Measurements from ENCODE around the gene ASTN2.

The ASTN2 gene

DNA sequence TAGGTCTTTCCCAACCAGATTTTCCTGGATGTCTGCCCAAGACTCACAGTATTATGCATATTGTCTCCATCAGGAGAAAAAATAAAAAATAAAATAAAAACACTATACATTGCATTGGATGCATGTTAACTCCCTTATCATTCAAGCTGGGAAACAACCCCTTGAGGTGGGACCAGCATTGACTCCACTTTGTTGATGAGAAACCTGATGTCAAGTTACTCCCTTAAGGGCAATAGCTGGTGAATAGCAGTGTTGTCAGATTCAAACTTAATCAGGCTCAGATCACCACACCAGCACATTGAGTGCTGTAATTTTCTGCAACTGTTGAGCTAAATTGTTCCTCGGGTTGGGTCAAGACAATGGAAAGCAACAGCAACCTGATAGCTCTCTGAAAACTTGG lies 991.7 kb downstream of the ASTN2 start:
- DNase-seq, result no peak

GRCh38 chr9:116422119-116422979 lies 992.5 kb downstream of the ASTN2 start:
- DNase-seq, result no peak

GRCh38 chr9:116420993-116421538 lies 993.8 kb downstream of the ASTN2 start:
- DNase-seq, result no peak

DNA sequence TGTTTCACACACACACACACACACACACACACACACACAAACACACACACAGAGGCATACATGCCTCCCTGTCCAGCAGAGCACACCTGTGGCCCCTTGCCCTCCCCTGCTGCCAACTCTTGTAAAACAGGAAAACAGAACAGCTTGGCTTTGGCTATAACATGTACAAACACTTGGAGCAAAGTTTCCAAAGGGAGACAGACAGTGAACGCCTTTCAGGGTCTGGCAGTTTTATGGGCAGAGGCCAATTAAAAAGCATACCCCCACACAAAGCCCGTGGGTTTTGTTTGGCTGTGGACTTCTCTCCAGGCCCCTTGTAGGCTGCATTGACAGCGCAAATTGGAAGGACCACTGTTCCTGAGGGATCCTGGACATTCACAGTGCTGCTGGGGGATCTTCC lies 995.7 kb downstream of the ASTN2 start:
- no peak for DNase-seq

GRCh38 chr9:116417464-116417863 lies 997.4 kb downstream of the ASTN2 start:
- no peak for DNase-seq

- DNase-seq, result no peak
Observed at GRCh38 chr9:116416421-116416820, 998.4 kb downstream of the ASTN2 start.

GRCh38 chr9:116414374-116414773 lies 1000.5 kb downstream of the ASTN2 start:
- no peak for DNase-seq

GRCh38 chr9:116411506-116411905 lies 1003.4 kb downstream of the ASTN2 start:
- DNase-seq, result no peak

DNA sequence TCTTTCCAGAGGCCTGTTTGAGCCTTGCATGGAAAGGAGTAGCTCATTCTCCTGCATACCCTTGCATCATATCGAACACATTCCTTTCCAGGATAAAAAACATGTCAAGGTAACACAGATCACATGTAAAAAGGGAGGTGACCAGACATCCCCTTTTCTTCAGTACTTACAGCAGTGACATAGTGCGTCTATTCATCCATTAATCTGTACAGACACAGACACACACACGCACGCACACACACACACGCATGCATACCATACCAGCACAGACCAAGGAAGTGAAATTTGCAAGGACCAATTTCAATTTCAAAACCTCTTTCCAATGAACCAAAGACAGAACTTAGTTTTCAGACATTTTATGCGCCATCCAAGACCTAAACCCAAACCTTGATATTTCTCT lies 1005.2 kb downstream of the ASTN2 start:
- DNase-seq, result no peak

- no peak for DNase-seq
Observed at GRCh38 chr9:116409129-116409528, 1005.7 kb downstream of the ASTN2 start.

DNA sequence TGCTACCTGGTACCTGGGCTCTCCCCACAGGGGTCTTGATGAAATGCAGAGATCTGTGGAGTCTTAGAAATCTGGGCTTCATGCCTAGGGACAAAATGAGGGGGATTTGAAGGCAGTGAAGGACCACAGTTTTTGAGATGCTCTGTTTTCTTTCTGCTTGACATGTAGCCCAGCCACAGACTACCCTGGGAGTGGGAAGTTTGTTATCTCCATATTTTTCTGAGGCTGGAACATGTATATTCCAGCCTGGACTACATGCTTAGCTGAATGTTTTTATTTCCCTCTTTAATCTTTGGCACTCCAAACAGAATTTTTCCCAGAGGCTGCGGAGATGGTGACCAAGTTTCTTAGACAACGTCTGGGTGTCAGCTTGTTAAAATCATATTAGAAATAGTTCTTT lies 1008.4 kb downstream of the ASTN2 start:
- no peak for DNase-seq

DNA sequence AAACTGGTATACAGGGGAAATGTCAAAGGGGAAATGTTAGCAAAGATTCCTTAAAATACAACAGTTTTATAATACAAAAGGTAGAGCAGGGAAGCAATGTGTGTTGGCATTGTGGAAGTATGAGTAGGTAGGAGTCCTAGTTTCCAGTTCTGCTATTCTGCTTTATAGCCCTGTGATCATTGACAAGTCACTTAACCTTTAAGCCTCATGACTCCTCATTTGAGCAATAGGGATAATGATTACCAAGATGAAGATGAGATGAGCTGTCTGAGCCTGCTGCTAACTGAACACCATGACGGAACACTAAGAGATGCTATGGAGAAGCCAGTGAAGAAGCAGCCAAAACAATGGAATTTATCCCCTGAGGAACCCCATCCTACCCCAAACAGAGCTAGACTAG lies 1009.5 kb downstream of the ASTN2 start:
- no peak for DNase-seq

- no peak for DNase-seq
Observed at GRCh38 chr9:116404228-116404627, 1010.6 kb downstream of the ASTN2 start.

DNA sequence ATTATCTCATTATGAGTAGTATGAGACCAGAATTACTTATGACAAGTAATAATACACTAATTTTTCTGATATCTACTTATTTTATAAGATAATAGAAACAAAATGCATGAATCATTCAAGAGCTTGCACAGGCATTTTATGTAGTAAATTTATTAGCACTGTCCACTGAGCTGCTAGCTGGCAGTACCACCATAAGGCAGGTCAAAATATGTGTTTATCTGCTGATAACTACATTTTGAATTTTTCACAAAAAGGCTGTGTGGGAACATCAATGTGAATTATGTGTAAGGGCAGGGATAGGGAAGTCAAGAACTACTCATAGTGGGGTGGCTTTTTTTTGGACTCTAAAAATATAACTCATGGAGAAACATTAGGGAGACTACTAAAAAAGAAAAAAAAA lies 1011.7 kb downstream of the ASTN2 start:
- no peak for DNase-seq

DNA sequence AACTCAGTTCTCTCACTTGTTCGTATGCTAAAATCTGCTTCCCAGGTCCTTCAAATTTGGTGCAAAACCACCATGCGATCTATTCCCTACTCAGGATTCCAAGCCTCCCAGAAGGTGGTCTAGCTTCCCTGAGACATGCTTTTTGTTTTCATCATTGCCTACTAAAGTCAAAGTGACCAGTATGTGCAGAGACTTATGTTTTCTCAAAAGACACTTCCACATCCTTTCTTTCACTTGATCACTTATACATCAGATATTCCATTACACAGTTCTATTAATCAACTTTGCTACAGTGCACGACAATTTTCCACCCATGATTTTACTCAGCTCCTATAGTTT lies 1019.2 kb downstream of the ASTN2 start:
- no peak for DNase-seq

GRCh38 chr9:116394894-116395698 lies 1019.8 kb downstream of the ASTN2 start:
- DNase-seq, result no peak

DNA sequence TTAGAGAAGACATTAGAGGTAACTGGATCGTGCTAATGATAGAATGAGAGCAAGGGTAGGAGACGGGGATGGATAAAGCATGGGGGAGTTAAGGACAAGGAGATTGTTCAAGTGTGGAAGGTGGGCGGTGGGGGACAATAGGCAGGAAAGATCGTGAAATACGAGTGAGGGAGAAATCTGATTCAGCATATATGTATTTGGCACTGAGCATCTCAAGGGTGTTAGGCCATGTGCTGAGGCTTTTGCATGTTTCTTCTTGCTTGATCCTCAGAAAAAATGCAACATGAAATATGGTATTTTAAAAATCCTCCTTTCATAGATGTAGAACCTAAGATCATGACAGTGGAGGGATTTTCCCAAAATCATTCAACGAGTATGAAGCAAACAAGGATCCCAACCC lies 1020.8 kb downstream of the ASTN2 start:
- no peak for DNase-seq

- DNase-seq, result no peak
Observed at GRCh38 chr9:116393198-116393597, 1021.7 kb downstream of the ASTN2 start.

GRCh38 chr9:116391306-116391900 lies 1023.5 kb downstream of the ASTN2 start:
- no peak for DNase-seq

GRCh38 chr9:116390303-116391228 lies 1024.3 kb downstream of the ASTN2 start:
- DNase-seq, result no peak

GRCh38 chr9:116389541-116390302 lies 1025.1 kb downstream of the ASTN2 start:
- no peak for DNase-seq
